Neural progenitor cell (in vitro differentiated cells): ENCODE data around the gene KAZALD1.
A peak's percentile ranks its signal among the peaks of the same experiment; 100 is the strongest.

ENCODE experiments used
- CTCF ChIP-seq: fragments of 200-600 bp; sonication (generic); IDR thresholded peaks from 2 replicates; pipeline ENCODE4 v1.5.1; 2017; ENCODE audit warnings: antibody characterized with exemption, mild to moderate bottlenecking
- EZH2 ChIP-seq: fragments of 200-600 bp; sonication (generic); IDR thresholded peaks from 2 replicates; pipeline ENCODE4 v1.6.1; 2017; ENCODE audit warnings: antibody characterized with exemption, mild to moderate bottlenecking, moderate library complexity

- no peak for TF ChIP-seq CTCF
- peak; percentile 50 for TF ChIP-seq EZH2
These were observed 19.0 kb upstream of the KAZALD1 start for GRCh38 chr10:101042667-101043362.
